ENCODE data around the gene SPATA25. TPM values are rescaled to one million over a fixed set of nuclear protein-coding genes. Genes with fewer than 3 reads are reported as not detected.

SPATA25 gene
- total RNA-seq, 2 experiments from 2014 or later = 0.49 to 1.3 TPM

DNA sequence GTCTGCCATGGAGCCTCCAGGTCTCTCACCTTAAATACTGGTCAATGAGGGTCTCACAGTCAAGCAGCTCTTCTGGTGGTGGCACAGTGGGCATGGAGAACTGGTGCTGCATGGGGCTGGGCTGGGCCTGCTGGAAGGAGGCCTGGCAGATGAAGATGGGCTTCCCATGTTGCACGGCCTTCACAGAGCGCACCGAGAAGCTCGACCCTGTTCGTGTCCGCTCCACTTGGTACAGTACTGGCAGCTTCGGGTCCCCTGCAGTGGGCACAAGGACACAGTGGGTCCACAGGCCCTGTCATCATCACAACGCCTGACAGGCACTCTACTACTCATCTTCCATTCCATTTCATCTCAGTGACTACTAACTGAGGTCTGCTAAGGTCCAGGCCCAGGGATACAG, 39.0 kb downstream of the SPATA25 start:
- no peak for ATAC-seq (ENCODE audit: poor library complexity)
- TF ChIP-seq, protein P1, sequence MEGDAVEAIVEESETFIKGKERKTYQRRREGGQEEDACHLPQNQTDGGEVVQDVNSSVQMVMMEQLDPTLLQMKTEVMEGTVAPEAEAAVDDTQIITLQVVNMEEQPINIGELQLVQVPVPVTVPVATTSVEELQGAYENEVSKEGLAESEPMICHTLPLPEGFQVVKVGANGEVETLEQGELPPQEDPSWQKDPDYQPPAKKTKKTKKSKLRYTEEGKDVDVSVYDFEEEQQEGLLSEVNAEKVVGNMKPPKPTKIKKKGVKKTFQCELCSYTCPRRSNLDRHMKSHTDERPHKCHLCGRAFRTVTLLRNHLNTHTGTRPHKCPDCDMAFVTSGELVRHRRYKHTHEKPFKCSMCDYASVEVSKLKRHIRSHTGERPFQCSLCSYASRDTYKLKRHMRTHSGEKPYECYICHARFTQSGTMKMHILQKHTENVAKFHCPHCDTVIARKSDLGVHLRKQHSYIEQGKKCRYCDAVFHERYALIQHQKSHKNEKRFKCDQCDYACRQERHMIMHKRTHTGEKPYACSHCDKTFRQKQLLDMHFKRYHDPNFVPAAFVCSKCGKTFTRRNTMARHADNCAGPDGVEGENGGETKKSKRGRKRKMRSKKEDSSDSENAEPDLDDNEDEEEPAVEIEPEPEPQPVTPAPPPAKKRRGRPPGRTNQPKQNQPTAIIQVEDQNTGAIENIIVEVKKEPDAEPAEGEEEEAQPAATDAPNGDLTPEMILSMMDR (IDR thresholded peaks at IDR 0.05) = no peak
- DNase-seq = no peak
- H3K27ac Mint-ChIP-seq = no peak overlapping the region
- Histone ChIP-seq H3K36me3 (ENCODE audit: insufficient read depth, low read length) (peaks cover 65% of the 10 kb centered on the region), H3K4me3 (ENCODE audit: low read length) (no peak overlapping the region), H3K27me3 (ENCODE audit: control insufficient read depth in 1 of 2, insufficient read depth in 2 of 2, low read length in 2 of 2) (no peaks in the 10 kb centered on the region), H3K4me1 (ENCODE audit: insufficient read depth, low read length) (no peaks in the 10 kb centered on the region), H3K27ac (ENCODE audit: low read depth in 1 of 2, low read length in 2 of 2) (no peak overlapping the region), H3K9me3 (ENCODE audit: control insufficient read depth in 1 of 2, insufficient read depth in 1 of 2, low read length in 2 of 2) (no peaks in the 10 kb centered on the region)
- intact Hi-C loops (cut with DNase I, micrococcal nuclease) = no loop called here
- H3K27me3 Mint-ChIP-seq = no peaks in the 10 kb centered on the region
- ChIA-PET CTCF (no interaction called here), POLR2A (no interaction called here)
- peaks cover 93% of the 10 kb centered on the region for H3K36me3 Mint-ChIP-seq (ENCODE audit: low read depth)
- peaks cover 1% of the 10 kb centered on the region for H3K4me1 Mint-ChIP-seq (ENCODE audit: low read depth)
- no peak overlapping the region for H3K4me3 Mint-ChIP-seq
- H3K9me3 Mint-ChIP-seq = no peaks in the 10 kb centered on the region

DNA sequence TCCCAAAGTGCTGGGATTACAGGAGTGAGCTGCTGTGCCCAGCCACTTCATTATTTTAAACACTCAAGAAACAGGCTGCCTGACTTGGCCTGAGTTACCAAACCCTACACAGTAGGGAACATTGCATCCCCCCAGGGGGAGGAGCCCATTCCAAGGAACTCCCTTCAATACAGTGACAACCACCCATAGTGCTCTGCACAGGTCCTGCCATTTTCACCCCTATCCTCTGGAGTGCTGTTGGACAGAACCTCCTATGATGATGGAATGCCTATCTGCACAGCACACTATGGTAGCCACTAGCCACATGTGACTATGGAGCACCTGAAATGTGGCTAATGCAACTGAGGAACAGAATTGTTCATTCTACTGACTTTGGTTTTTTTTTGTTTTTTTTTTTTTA, 42.0 kb downstream of the SPATA25 start:
- Mint-ChIP-seq H3K4me1 (ENCODE audit: low read depth) (no peaks in the 10 kb centered on the region), H3K36me3 (ENCODE audit: low read depth) (peaks cover 78% of the 10 kb centered on the region), H3K4me3 (no peak overlapping the region), H3K27me3 (no peaks in the 10 kb centered on the region), H3K9me3 (no peaks in the 10 kb centered on the region), H3K27ac (no peak overlapping the region)
- Histone ChIP-seq H3K36me3 (ENCODE audit: insufficient read depth, low read length) (peaks cover 65% of the 10 kb centered on the region), H3K4me3 (ENCODE audit: low read length) (no peak overlapping the region), H3K27me3 (ENCODE audit: control insufficient read depth in 1 of 2, insufficient read depth in 2 of 2, low read length in 2 of 2) (no peaks in the 10 kb centered on the region), H3K27ac (ENCODE audit: low read depth in 1 of 2, low read length in 2 of 2) (no peak overlapping the region), H3K4me1 (ENCODE audit: insufficient read depth, low read length) (no peaks in the 10 kb centered on the region), H3K9me3 (ENCODE audit: control insufficient read depth in 1 of 2, insufficient read depth in 1 of 2, low read length in 2 of 2) (no peaks in the 10 kb centered on the region)
- TF ChIP-seq, protein P1 (IDR thresholded peaks at IDR 0.05) = no peak
- DNase-seq (no peak), ATAC-seq (ENCODE audit: poor library complexity) (no peak)
- POLR2A ChIA-PET = no interaction called here
- intact Hi-C loops (cut with DNase I, micrococcal nuclease) = no loop called here
- CTCF ChIA-PET = no interaction called here

DNA sequence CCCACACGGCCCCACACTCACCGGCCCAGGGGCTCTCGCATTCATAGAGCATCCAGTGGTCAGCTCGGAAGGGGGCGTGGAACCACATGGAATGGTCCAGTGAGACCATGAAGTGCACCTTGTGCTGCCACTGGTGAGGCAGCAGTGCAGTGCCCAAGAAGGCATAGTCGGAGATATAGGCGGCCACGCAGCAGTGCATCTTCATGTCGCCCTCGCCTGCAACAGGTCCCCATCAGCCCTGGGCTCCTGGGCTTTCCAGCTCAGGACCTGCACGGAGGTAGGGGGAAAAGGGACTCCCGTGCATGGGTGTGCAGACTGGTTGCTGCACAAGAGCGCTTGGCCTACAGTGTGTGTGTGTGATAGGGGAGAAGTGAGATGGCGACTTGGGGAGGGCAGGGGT, 43.9 kb downstream of the SPATA25 start:
- peaks cover 60% of the 10 kb centered on the region for H3K36me3 ChIP-seq (ENCODE audit: insufficient read depth, low read length)
- H3K27me3 ChIP-seq (ENCODE audit: control insufficient read depth in 1 of 2, insufficient read depth in 2 of 2, low read length in 2 of 2) = no peaks in the 10 kb centered on the region
- H3K9me3 ChIP-seq (ENCODE audit: control insufficient read depth in 1 of 2, insufficient read depth in 1 of 2, low read length in 2 of 2) = no peaks in the 10 kb centered on the region
- ATAC-seq (ENCODE audit: poor library complexity) = no peak
- peaks cover 61% of the 10 kb centered on the region for H3K36me3 Mint-ChIP-seq (ENCODE audit: low read depth)
- intact Hi-C loops (cut with DNase I, micrococcal nuclease) = no loop called here
- no peak overlapping the region for H3K4me3 Mint-ChIP-seq
- H3K4me1 ChIP-seq (ENCODE audit: insufficient read depth, low read length) = no peaks in the 10 kb centered on the region
- POLR2A ChIA-PET = no interaction called here
- H3K27ac ChIP-seq (ENCODE audit: low read depth in 1 of 2, low read length in 2 of 2) = no peak overlapping the region
- TF ChIP-seq, protein P1 (IDR thresholded peaks at IDR 0.05) = no peak
- CTCF ChIA-PET = no interaction called here
- no peak overlapping the region for H3K4me3 ChIP-seq (ENCODE audit: low read length)
- no peak for DNase-seq
- H3K27me3 Mint-ChIP-seq = no peaks in the 10 kb centered on the region
- H3K4me1 Mint-ChIP-seq (ENCODE audit: low read depth) = no peaks in the 10 kb centered on the region
- H3K27ac Mint-ChIP-seq = no peak overlapping the region
- H3K9me3 Mint-ChIP-seq = no peaks in the 10 kb centered on the region
